Measurements from ENCODE around the gene RFTN1. TPM values are rescaled to one million over a fixed set of nuclear protein-coding genes. Genes with fewer than 3 reads are reported as not detected.
A peak's percentile ranks its signal among the peaks of the same experiment; 100 is the strongest.

RFTN1 gene
- total and polyA plus RNA-seq, 2 donors (not counting 3 experiments of a cell fraction or from before 2014, with no cell fraction given), result 40.3 to 43.3 TPM

GRCh38 chr3:16396202-16396601 is 117.3 kb downstream of the RFTN1 start:
- no peak for TF ChIP-seq FOS (IDR thresholded peaks at IDR 0.05; ENCODE audit: borderline replicate concordance, insufficient read depth, low read length)
- TF ChIP-seq MYC (IDR thresholded peaks at IDR 0.05; ENCODE audit: low read depth, low read length), result no peak
- TF ChIP-seq POLR2AphosphoS5 (IDR thresholded peaks at IDR 0.05; ENCODE audit: insufficient read depth, low read depth, low read length), result no peak
- no peak for TF ChIP-seq POLR2A (IDR thresholded peaks at IDR 0.05; ENCODE audit: low read depth, low read length)
- TF ChIP-seq EZH2 (IDR thresholded peaks at IDR 0.05; ENCODE audit: borderline replicate concordance, low read depth, low read length, severe bottlenecking), result no peak
- TF ChIP-seq CTCF (IDR thresholded peaks at IDR 0.05; ENCODE audit: extremely low read depth in 1 of 2, insufficient read depth in 1 of 2, low read depth in 1 of 2, low read length in 2 of 2), result no peak
- no peak for TF ChIP-seq GATA2 (IDR thresholded peaks at IDR 0.05; ENCODE audit: insufficient read depth, insufficient read length, low read depth, low read length)
- TF ChIP-seq JUN (IDR thresholded peaks at IDR 0.05; ENCODE audit: borderline replicate concordance, insufficient read depth, insufficient read length, low read depth), result no peak
- TF ChIP-seq, protein P1, sequence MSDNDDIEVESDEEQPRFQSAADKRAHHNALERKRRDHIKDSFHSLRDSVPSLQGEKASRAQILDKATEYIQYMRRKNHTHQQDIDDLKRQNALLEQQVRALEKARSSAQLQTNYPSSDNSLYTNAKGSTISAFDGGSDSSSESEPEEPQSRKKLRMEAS (IDR thresholded peaks at IDR 0.05; ENCODE audit: insufficient read depth, insufficient read length), result no peak
- BruUV-seq (replicated peaks), result no TSS peak
- H3K4me3 ChIP-seq (replicated peaks in 1 of 3; ENCODE audit: insufficient read depth in 1 of 3, low read depth in 1 of 3, low read length in 3 of 3), result no peak overlapping the region
- H4K20me1 ChIP-seq (replicated peaks; ENCODE audit: control insufficient read depth, extremely low read depth, insufficient read depth, low read length), result no peaks in the 10 kb centered on the region
- no peaks in the 10 kb centered on the region for H3K27me3 ChIP-seq (ENCODE audit: control insufficient read depth in 2 of 2, insufficient read depth in 2 of 2, low read length in 2 of 2)
- no peak overlapping the region for H3K9ac ChIP-seq (replicated peaks; ENCODE audit: extremely low read depth, insufficient read depth, low read length)
- H3K79me2 ChIP-seq (ENCODE audit: control insufficient read depth, insufficient read depth, low read length), result peaks cover 2% of the 10 kb centered on the region
- no peaks in the 10 kb centered on the region for H3K9me1 ChIP-seq (replicated peaks; ENCODE audit: control insufficient read depth, extremely low read depth, insufficient read depth, low read length)
- H2AFZ ChIP-seq (ENCODE audit: low read depth, low read length), result no peak overlapping the region
- no peaks in the 10 kb centered on the region for H3K36me3 ChIP-seq (ENCODE audit: control insufficient read depth in 2 of 2, extremely low read depth in 1 of 2, insufficient read depth in 2 of 2, low read length in 2 of 2)
- no peak overlapping the region for H3K4me2 ChIP-seq (ENCODE audit: insufficient read depth, low read length)
- dilution Hi-C loops (cut with MboI; ENCODE audit: extremely low pct_ligation_motif_present, low sequenced_read_pairs) (no loop called here), intact Hi-C loops (cut with micrococcal nuclease) (no loop called here)
- CTCF ChIA-PET, result interaction anchor here (1.6 kb wide), 1 partner anchor 106 kb away, joined by 4 read pairs; no protein-coding TSS in a partner anchor
- no peaks in the 10 kb centered on the region for H3K9me3 ChIP-seq (replicated peaks; ENCODE audit: control insufficient read depth, insufficient read depth, low read length)
- no peak overlapping the region for H3K27ac ChIP-seq (ENCODE audit: insufficient read depth, low read depth, low read length)
- no peaks in the 10 kb centered on the region for H3K4me1 ChIP-seq (ENCODE audit: control insufficient read depth, extremely low read depth, insufficient read depth, low read length)
- no peak for DNase-seq (ENCODE audit: low read depth, low spot score)
- POLR2A ChIA-PET, result no interaction called here
- FAIRE-seq, result peak; percentile 12
